ENCODE results near the gene KDM4B. TPM values are rescaled to one million over a fixed set of nuclear protein-coding genes. Genes with fewer than 3 reads are reported as not detected.

Gene KDM4B
- total and polyA plus RNA-seq, 10 of the 15 experiments (the other 5 are each of a cell fraction or from before 2014, with no cell fraction given): 0.47 to 49.6 (median 16.2) TPM

- H3K4me2 ChIP-seq (ENCODE audit: control insufficient read depth, insufficient read depth): no peak overlapping the region
- POLR2A ChIA-PET: interaction anchor here (0.6 kb wide), 2 partner anchors 28 to 36 kb away, joined by 3 to 5 read pairs; no protein-coding TSS in a partner anchor
- intact Hi-C loops (cut with micrococcal nuclease; ENCODE audit: unreplicated experiment): no loop called here
Measured at GRCh38 chr19:5128251-5128935, 159.5 kb downstream of the KDM4B start.

More at GRCh38 chr19:5128251-5128935, 159.5 kb downstream of the KDM4B start:
- no peak for ATAC-seq
- Histone ChIP-seq H3K27me3 (replicated peaks in 1 of 2; ENCODE audit: control insufficient read depth in 2 of 2, insufficient read depth in 2 of 2, low read length in 1 of 2) (no peaks in the 10 kb centered on the region), H3K36me3 (ENCODE audit: control insufficient read depth in 2 of 2, insufficient read depth in 2 of 2, low read length in 1 of 2) (peaks cover 0 to 4% of the 10 kb centered on the region in 2 experiments; a peak in 3 of 4 replicates), H3K9ac (ENCODE audit: control insufficient read depth, insufficient read depth, low read length) (no peak overlapping the region), H2AFZ (ENCODE audit: control insufficient read depth, low read depth, low read length) (no peak overlapping the region), H3K27ac (ENCODE audit: control insufficient read depth, insufficient read depth) (no peak overlapping the region), H4K20me1 (ENCODE audit: control insufficient read depth, insufficient read depth) (no peaks in the 10 kb centered on the region), H3K9me3 (replicated peaks; ENCODE audit: control insufficient read depth, insufficient read depth, low read length) (no peaks in the 10 kb centered on the region), H3K4me1 (ENCODE audit: control insufficient read depth, insufficient read depth, low read length) (peaks cover 58% of the 10 kb centered on the region), H3K4me3 (no peak overlapping the region), H3K79me2 (ENCODE audit: control insufficient read depth, insufficient read depth, low read length) (peaks cover 28% of the 10 kb centered on the region)
- in situ Hi-C loops (cut with MboI): no loop called here
- WGBS (ENCODE audit: insufficient coverage, insufficient replicate concordance, low lambda C conversion rate, missing lambda C conversion rate): 85% methylated on average over 21 of the region's 25 CpGs
- ChIA-PET CTCF (interaction anchor here (1.5 kb wide), 1 partner anchor 80 kb away, joined by 3 read pairs; no protein-coding TSS in a partner anchor), RAD21 (ENCODE audit: unreplicated experiment) (no interaction called here), SMC1A (ENCODE audit: uncharacterized antibody, unreplicated experiment) (no interaction called here)
- no peak for DNase-seq (ENCODE audit: low read depth, low spot score)
- no peak for FAIRE-seq
- TF ChIP-seq, protein P1, sequence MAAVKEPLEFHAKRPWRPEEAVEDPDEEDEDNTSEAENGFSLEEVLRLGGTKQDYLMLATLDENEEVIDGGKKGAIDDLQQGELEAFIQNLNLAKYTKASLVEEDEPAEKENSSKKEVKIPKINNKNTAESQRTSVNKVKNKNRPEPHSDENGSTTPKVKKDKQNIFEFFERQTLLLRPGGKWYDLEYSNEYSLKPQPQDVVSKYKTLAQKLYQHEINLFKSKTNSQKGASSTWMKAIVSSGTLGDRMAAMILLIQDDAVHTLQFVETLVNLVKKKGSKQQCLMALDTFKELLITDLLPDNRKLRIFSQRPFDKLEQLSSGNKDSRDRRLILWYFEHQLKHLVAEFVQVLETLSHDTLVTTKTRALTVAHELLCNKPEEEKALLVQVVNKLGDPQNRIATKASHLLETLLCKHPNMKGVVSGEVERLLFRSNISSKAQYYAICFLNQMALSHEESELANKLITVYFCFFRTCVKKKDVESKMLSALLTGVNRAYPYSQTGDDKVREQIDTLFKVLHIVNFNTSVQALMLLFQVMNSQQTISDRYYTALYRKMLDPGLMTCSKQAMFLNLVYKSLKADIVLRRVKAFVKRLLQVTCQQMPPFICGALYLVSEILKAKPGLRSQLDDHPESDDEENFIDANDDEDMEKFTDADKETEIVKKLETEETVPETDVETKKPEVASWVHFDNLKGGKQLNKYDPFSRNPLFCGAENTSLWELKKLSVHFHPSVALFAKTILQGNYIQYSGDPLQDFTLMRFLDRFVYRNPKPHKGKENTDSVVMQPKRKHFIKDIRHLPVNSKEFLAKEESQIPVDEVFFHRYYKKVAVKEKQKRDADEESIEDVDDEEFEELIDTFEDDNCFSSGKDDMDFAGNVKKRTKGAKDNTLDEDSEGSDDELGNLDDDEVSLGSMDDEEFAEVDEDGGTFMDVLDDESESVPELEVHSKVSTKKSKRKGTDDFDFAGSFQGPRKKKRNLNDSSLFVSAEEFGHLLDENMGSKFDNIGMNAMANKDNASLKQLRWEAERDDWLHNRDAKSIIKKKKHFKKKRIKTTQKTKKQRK (IDR thresholded peaks at IDR 0.05; ENCODE audit: low read depth, low read length): no peak
- no peak for TF ChIP-seq KAT2A (conservative IDR thresholded peaks at IDR 0.05; ENCODE audit: control insufficient read depth, low read depth, low read length)
- no peak for TF ChIP-seq RUNX3 (IDR thresholded peaks at IDR 0.05; ENCODE audit: low read length)
- TF ChIP-seq, protein P2, sequence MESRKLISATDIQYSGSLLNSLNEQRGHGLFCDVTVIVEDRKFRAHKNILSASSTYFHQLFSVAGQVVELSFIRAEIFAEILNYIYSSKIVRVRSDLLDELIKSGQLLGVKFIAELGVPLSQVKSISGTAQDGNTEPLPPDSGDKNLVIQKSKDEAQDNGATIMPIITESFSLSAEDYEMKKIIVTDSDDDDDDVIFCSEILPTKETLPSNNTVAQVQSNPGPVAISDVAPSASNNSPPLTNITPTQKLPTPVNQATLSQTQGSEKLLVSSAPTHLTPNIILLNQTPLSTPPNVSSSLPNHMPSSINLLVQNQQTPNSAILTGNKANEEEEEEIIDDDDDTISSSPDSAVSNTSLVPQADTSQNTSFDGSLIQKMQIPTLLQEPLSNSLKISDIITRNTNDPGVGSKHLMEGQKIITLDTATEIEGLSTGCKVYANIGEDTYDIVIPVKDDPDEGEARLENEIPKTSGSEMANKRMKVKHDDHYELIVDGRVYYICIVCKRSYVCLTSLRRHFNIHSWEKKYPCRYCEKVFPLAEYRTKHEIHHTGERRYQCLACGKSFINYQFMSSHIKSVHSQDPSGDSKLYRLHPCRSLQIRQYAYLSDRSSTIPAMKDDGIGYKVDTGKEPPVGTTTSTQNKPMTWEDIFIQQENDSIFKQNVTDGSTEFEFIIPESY (IDR thresholded peaks at IDR 0.05): no peak
- TF ChIP-seq, protein P3, sequence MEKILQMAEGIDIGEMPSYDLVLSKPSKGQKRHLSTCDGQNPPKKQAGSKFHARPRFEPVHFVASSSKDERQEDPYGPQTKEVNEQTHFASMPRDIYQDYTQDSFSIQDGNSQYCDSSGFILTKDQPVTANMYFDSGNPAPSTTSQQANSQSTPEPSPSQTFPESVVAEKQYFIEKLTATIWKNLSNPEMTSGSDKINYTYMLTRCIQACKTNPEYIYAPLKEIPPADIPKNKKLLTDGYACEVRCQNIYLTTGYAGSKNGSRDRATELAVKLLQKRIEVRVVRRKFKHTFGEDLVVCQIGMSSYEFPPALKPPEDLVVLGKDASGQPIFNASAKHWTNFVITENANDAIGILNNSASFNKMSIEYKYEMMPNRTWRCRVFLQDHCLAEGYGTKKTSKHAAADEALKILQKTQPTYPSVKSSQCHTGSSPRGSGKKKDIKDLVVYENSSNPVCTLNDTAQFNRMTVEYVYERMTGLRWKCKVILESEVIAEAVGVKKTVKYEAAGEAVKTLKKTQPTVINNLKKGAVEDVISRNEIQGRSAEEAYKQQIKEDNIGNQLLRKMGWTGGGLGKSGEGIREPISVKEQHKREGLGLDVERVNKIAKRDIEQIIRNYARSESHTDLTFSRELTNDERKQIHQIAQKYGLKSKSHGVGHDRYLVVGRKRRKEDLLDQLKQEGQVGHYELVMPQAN (conservative IDR thresholded peaks at IDR 0.05): no peak
- no TSS peak for BruUV-seq (replicated peaks)

Measured in GM12878 (cell line).